ENCODE results near the gene BICDL2.

BICDL2 gene

DNA sequence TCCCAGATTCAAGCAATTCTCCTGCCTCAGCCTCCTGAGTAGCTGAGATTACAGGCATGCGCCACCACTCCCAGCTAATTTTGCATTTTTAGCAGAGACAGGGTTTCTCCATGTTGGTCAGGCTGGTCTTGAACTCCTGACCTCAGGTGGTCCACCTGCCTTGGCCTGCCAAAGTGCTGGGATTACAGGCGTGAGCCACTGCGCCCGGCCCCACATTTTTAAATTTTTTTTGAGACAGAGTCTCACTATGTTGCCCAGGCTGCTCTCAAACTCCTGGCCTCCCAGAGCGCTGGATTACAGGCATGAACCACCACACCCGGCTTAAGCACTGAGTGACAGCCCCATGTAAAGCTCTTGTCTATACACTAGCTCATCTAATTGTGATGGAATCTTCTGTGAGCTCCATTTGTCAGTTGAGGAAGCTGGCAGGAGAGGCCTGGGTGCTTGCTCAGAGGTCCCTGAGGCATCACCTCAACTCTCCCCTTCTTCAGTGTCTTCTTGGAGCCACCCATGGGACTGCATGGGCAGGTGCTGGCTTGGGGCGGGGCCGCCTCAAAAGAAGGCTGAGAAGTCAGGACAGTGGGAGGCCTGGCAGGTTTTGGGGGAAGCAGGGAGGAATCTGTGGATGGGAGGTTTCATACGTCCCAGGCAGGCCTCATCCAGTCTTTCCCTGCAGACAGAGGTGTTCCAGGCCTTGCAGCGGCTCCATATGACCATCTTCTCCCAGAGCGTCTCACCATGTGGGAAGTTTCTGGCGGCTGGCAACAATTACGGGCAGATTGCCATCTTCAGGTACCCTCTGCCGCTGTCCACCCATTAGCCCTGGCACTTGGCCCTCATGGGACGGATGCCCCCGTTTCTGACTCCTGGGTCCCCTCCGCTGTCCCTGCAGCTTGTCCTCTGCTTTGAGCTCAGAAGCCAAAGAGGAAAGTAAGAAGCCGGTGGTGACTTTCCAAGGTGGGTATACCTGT lies 11.4 kb downstream of the BICDL2 start:
- DNase-seq (ENCODE audit: low read depth), result no peak

GRCh38 chr16:3023669-3024478 lies 12.9 kb downstream of the BICDL2 start, which contains the start of the genes HCFC1R1 and THOC6:
Gene HCFC1R1, minus strand, starts transcription at chr16:3023942. Its CDS starts 1 bp downstream, at chr16:3023941.
Gene THOC6, plus strand, starts transcription at chr16:3024035. Its CDS starts 292 bp downstream, at chr16:3024327.
- peak; percentile 92 for DNase-seq (ENCODE audit: low read depth)

- DNase-seq (ENCODE audit: low read depth), result no peak
These were observed 13.4 kb downstream of the BICDL2 start for GRCh38 chr16:3023415-3023668.

- no peak for DNase-seq (ENCODE audit: low read depth)
These were observed 13.9 kb downstream of the BICDL2 start for GRCh38 chr16:3022684-3023414.

DNA sequence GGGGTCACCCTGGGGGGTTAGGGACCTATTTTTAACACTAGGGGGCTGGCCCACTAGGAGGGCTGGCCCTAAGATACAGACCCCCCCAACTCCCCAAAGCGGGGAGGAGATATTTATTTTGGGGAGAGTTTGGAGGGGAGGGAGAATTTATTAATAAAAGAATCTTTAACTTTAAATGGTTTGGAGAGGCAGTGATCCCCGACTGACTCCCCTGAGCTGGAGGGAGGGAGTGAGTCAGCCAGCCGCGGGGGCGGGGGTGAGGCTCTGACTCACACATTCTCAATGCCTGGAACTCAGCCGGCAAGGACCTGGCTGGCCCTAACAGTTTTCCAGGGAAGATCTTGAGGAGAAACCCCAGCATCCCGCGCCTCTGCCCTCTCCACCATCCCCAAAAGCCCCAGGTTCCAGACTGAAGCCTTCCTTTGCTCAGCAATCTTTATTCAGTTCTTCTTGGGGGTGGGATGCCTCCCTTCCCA lies 14.5 kb downstream of the BICDL2 start:
- DNase-seq (ENCODE audit: low read depth), result peak; percentile 81

DNA sequence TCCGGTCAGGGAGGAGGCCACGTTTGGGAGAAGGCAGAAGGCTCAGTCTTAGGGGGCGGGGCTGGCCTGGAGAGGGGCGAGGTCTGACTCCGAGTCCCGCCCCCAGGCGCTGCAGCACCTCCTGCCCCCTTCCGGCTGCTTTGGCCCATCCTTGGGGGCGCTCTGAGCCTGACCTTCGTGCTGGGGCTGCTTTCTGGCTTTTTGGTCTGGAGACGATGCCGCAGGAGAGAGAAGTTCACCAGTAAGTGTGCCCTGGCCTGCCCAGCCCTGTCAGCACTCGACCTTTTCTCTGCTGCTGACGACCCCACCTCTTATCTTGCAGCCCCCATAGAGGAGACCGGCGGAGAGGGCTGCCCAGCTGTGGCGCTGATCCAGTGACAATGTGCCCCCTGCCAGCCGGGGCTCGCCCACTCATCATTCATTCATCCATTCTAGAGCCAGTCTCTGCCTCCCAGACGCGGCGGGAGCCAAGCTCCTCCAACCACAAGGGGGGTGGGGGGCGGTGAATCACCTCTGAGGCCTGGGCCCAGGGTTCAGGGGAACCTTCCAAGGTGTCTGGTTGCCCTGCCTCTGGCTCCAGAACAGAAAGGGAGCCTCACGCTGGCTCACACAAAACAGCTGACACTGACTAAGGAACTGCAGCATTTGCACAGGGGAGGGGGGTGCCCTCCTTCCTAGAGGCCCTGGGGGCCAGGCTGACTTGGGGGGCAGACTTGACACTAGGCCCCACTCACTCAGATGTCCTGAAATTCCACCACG lies 15.1 kb downstream of the BICDL2 start:
- peak; percentile 65 for DNase-seq (ENCODE audit: low read depth)

GRCh38 chr16:3020604-3021448 lies 15.9 kb downstream of the BICDL2 start:
- peak; percentile 55 for DNase-seq (ENCODE audit: low read depth)

DNA sequence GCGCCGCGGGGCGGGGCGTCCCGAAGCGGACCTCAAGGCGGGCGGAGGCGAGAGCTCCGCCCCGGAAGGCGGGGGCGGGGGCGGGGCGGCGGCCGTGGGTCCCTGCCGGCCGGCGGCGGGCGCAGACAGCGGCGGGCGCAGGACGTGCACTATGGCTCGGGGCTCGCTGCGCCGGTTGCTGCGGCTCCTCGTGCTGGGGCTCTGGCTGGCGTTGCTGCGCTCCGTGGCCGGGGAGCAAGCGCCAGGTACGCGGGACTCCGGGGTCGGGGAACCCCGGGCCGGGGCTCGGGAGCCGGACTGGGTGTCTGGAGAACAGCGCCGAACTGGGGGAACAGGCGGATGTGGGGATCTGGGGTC lies 16.5 kb downstream of the BICDL2 start, which contains the start of gene TNFRSF12A:
TNFRSF12A (plus strand) TSS at position 122 of the 357 bp plus-strand sequence; CDS start at position 152, 30 bp downstream.
- peak; percentile 52 for DNase-seq (ENCODE audit: low read depth)

DNA sequence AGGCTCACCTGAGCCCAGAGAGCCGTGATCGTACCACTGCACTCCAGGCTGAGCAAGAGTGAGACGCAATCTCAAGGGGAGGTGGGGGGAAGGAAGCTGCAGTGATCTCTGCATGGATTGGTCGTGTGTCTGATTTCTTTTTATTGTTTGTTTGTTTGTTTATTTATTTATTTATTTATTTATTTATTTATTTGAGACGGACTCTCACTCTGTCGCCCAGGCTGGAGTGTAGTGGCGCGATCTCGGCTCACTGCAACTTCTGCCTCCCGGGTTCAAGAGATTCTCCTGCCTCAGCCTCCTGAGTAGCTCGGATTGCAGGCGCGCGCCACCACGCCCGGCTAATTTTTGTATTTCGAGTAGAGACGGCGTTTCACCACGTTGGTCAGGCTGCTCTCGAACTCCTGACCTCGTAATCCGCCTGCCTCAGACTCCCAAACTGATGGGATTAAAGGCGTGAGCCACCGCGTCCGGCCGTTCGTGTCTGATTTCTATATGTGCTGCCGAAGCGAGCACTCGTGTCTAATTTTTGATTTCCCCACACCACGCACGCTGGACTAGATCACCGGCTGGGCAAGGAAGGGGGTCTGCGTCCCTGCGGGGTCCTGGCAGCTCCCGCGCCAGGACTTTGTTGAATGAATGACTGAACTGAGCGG lies 17.0 kb downstream of the BICDL2 start:
- no peak for DNase-seq (ENCODE audit: low read depth)

GRCh38 chr16:3017794-3018506 lies 18.8 kb downstream of the BICDL2 start, which contains the start of gene CLDN6:
Gene CLDN6, minus strand, starts transcription at chr16:3018183. Its CDS starts 2,162 bp downstream, at chr16:3016021.
- DNase-seq (ENCODE audit: low read depth), result no peak

DNA sequence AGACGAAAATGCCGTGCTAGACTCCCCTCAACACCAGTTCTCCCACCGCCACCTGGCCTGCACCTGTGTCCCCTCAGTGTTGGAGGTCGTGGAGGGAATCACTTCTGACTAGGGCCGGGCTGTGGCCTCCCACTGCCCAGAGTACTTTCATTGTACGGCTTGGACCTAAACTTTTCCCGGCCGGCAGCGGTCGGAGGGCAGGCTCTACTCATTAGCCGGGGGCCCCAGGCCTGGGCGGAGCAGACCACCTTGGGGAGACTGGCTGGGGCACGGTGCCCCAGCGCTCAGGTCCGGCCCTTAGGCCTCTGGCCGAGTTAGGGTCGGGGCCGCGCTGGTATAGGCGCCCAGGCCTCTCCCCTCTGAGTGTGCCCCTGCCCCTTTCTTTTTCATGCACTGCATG lies 19.4 kb downstream of the BICDL2 start:
- DNase-seq (ENCODE audit: low read depth), result no peak

GRCh38 chr16:3015865-3016521 lies 20.8 kb downstream of the BICDL2 start:
- no peak for DNase-seq (ENCODE audit: low read depth)

- no peak for DNase-seq (ENCODE audit: low read depth)
These were observed 21.8 kb downstream of the BICDL2 start for GRCh38 chr16:3014971-3015370.

GRCh38 chr16:3013998-3014690 lies 22.6 kb downstream of the BICDL2 start:
- no peak for DNase-seq (ENCODE audit: low read depth)

GRCh38 chr16:3013491-3013951 lies 23.2 kb downstream of the BICDL2 start:
- DNase-seq (ENCODE audit: low read depth), result no peak

GRCh38 chr16:3012828-3013420 lies 23.8 kb downstream of the BICDL2 start, which contains the start of gene CLDN9:
Gene CLDN9, plus strand, starts transcription at chr16:3012923. Its CDS starts 440 bp downstream, at chr16:3013363.
- no peak for DNase-seq (ENCODE audit: low read depth)

DNA sequence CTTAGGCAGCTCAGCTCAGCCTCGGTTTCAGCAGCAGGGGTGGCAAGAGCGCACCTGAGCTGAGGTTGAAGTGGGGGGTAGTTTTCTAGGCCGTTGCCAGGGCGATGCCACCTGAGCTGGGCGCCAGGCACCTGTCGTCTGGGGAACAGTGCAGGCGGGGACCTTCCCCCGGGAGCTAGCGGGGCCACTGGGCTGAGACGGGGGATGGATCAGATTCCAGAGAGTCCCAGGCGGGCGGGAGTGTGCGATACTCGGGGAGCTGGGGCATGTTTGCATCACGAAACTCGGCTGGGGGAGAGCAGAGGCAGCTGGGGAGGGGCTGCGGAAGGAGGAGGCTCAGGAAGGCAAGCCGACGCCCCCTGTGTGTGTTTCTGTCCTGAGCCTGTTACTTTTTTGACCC lies 24.5 kb downstream of the BICDL2 start:
- no peak for DNase-seq (ENCODE audit: low read depth)
